Endothelial cell of umbilical vein (primary cell): Measurements from ENCODE around the gene CLEC4M.
"Not testable (repeated sequence)": the region's sequence is repeated elsewhere in the genome, so short reads cannot be mapped to it uniquely, and the experiment has no call there.

Source experiments
- CTCF ChIP-seq, 2 donors: IDR thresholded peaks; 1 replicate in 1 of 2; 2 replicates in 1 of 2; pipeline ENCODE4 v1.5.1; 2011; ENCODE audit warnings: low read length in 2 of 2, mild to moderate bottlenecking in 2 of 2, moderate library complexity in 2 of 2, control low read depth in 1 of 2, inconsistent platforms in 1 of 2, low read depth in 1 of 2; ENCODE audit not compliant: insufficient read depth in 1 of 2; ENCODE audit errors: extremely low read depth in 1 of 2
- EZH2 ChIP-seq: IDR thresholded peaks from 2 replicates; pipeline ENCODE4 v1.6.1; 2012; ENCODE audit warnings: borderline replicate concordance, low read depth, mild to moderate bottlenecking, moderate library complexity, low read length, inconsistent platforms; ENCODE audit not compliant: severe bottlenecking
- GATA2 ChIP-seq: IDR thresholded peaks from 2 replicates; pipeline ENCODE4 v1.7.0; 2011; ENCODE audit warnings: low read depth, mild to moderate bottlenecking, moderate library complexity, mixed read lengths, low read length; ENCODE audit not compliant: insufficient read length, insufficient read depth
- JUN ChIP-seq: IDR thresholded peaks from 2 replicates; pipeline ENCODE4 v1.6.1; 2011; ENCODE audit warnings: borderline replicate concordance, low read depth; ENCODE audit not compliant: insufficient read length, insufficient read depth
- MAX ChIP-seq: IDR thresholded peaks from 2 replicates; pipeline ENCODE4 v1.6.1; 2011; ENCODE audit not compliant: insufficient read depth, insufficient read length
- MYC ChIP-seq: IDR thresholded peaks from one replicate; pipeline ENCODE4 v1.6.1; 2011; ENCODE audit warnings: mild to moderate bottlenecking, low read depth, low read length
- POLR2A ChIP-seq: IDR thresholded peaks from 2 replicates; pipeline ENCODE4 v1.6.1; 2012; ENCODE audit warnings: low read depth, mild to moderate bottlenecking, control low read depth, low read length
- POLR2AphosphoS5 ChIP-seq: IDR thresholded peaks from 2 replicates; pipeline ENCODE4 v1.6.1; 2012; ENCODE audit warnings: low read depth, mild to moderate bottlenecking, control low read depth, low read length, moderate library complexity; ENCODE audit not compliant: insufficient read depth

GRCh38 chr19:7746306-7746705 is 16.7 kb upstream of the CLEC4M start:
- TF ChIP-seq CTCF (IDR thresholded peaks at IDR 0.05; ENCODE audit: extremely low read depth in 1 of 2, insufficient read depth in 1 of 2, low read depth in 1 of 2, low read length in 2 of 2); POLR2A; EZH2; POLR2AphosphoS5; MAX; GATA2; MYC; JUN: not testable (repeated sequence)
